ENCODE data around the gene ZNF780A.
"Not testable (repeated sequence)": the region's sequence is repeated elsewhere in the genome, so short reads cannot be mapped to it uniquely, and the experiment has no call there.

Gene ZNF780A

GRCh38 chr19:40118638-40119037 lies 27.9 kb upstream of the ZNF780A start:
- not testable (repeated sequence) for H3K9ac ChIP-seq (ENCODE audit: low read length); H3K23ac ChIP-seq (ENCODE audit: low read length); H3K4ac ChIP-seq (ENCODE audit: low read depth, low read length); H3K79me1 ChIP-seq (ENCODE audit: low read length); H3K18ac ChIP-seq (ENCODE audit: low read length); H2BK12ac ChIP-seq (ENCODE audit: low read length); H4K91ac ChIP-seq (ENCODE audit: low read depth, low read length); H3K27ac ChIP-seq (ENCODE audit: low read depth, low read length); H3K27me3 ChIP-seq (ENCODE audit: insufficient read depth, low read length); DNase-seq; H3K36me3 ChIP-seq (ENCODE audit: control insufficient read depth in 1 of 2, insufficient read depth in 2 of 2, low read length in 2 of 2); H2BK5ac ChIP-seq (ENCODE audit: low read depth, low read length, poor library complexity); H4K8ac ChIP-seq (ENCODE audit: low read depth, low read length); H2AFZ ChIP-seq (ENCODE audit: insufficient read depth, low read length, poor library complexity); H2BK120ac ChIP-seq (ENCODE audit: insufficient read depth, low read length, poor library complexity); H3K9me3 ChIP-seq (ENCODE audit: insufficient read depth, low read depth, low read length); H3K79me2 ChIP-seq (ENCODE audit: control insufficient read depth, insufficient read depth, low read length, poor library complexity); H4K12ac ChIP-seq (ENCODE audit: low read depth, low read length); H3K4me3 ChIP-seq (ENCODE audit: low read depth, low read length); H3K14ac ChIP-seq (ENCODE audit: low read length); H3K4me1 ChIP-seq (ENCODE audit: control insufficient read depth in 1 of 2, insufficient read depth in 2 of 2, low read length in 2 of 2); H2AK5ac ChIP-seq (ENCODE audit: low read length); H3K4me2 ChIP-seq (ENCODE audit: low read length)
- no CpG with 5 or more reads among the region's 25 CpGs for WGBS (ENCODE audit: extremely low coverage, insufficient coverage, insufficient read length)

GRCh38 chr19:40116075-40116474 lies 25.3 kb upstream of the ZNF780A start:
- no peak overlapping the region for H4K12ac ChIP-seq (ENCODE audit: low read depth, low read length)
- no peak overlapping the region for H2BK5ac ChIP-seq (ENCODE audit: low read depth, low read length, poor library complexity)
- H2BK12ac ChIP-seq (ENCODE audit: low read length): no peak overlapping the region
- H3K79me2 ChIP-seq (ENCODE audit: control insufficient read depth, insufficient read depth, low read length, poor library complexity): no peaks in the 10 kb centered on the region
- H3K23ac ChIP-seq (ENCODE audit: low read length): no peak overlapping the region
- H3K27me3 ChIP-seq (ENCODE audit: insufficient read depth, low read length): no peaks in the 10 kb centered on the region
- peaks cover 6% of the 10 kb centered on the region for H3K9me3 ChIP-seq (ENCODE audit: insufficient read depth, low read depth, low read length)
- no peak overlapping the region for H4K91ac ChIP-seq (ENCODE audit: low read depth, low read length)
- H2AFZ ChIP-seq (ENCODE audit: insufficient read depth, low read length, poor library complexity): no peak overlapping the region
- no peak overlapping the region for H3K14ac ChIP-seq (ENCODE audit: low read length)
- H3K36me3 ChIP-seq (ENCODE audit: control insufficient read depth in 1 of 2, insufficient read depth in 2 of 2, low read length in 2 of 2): no peaks in the 10 kb centered on the region
- no peak overlapping the region for H3K4me2 ChIP-seq (ENCODE audit: low read length)
- no peak overlapping the region for H3K9ac ChIP-seq (ENCODE audit: low read length)
- no peak overlapping the region for H3K18ac ChIP-seq (ENCODE audit: low read length)
- no peak overlapping the region for H4K8ac ChIP-seq (ENCODE audit: low read depth, low read length)
- no peaks in the 10 kb centered on the region for H3K79me1 ChIP-seq (ENCODE audit: low read length)
- no peak overlapping the region for H3K4ac ChIP-seq (ENCODE audit: low read depth, low read length)
- no peak overlapping the region for H3K27ac ChIP-seq (ENCODE audit: low read depth, low read length)
- no peak overlapping the region for H2BK120ac ChIP-seq (ENCODE audit: insufficient read depth, low read length, poor library complexity)
- no peak overlapping the region for H3K4me3 ChIP-seq (ENCODE audit: low read depth, low read length)
- no peak for DNase-seq
- no peaks in the 10 kb centered on the region for H3K4me1 ChIP-seq (ENCODE audit: control insufficient read depth in 1 of 2, insufficient read depth in 2 of 2, low read length in 2 of 2)
- no peak overlapping the region for H2AK5ac ChIP-seq (ENCODE audit: low read length)

- H3K4me1 ChIP-seq (ENCODE audit: control insufficient read depth in 1 of 2, insufficient read depth in 2 of 2, low read length in 2 of 2): not testable (repeated sequence)
- no CpG with 5 or more reads among the region's 6 CpGs for WGBS (ENCODE audit: extremely low coverage, insufficient coverage, insufficient read length)
Measured at GRCh38 chr19:40114119-40114518, 23.4 kb upstream of the ZNF780A start.

GRCh38 chr19:40112271-40112670 lies 21.5 kb upstream of the ZNF780A start:
- not testable (repeated sequence) for DNase-seq; H2BK12ac ChIP-seq (ENCODE audit: low read length); H3K4me2 ChIP-seq (ENCODE audit: low read length); H3K4me3 ChIP-seq (ENCODE audit: low read depth, low read length); H3K4me1 ChIP-seq (ENCODE audit: control insufficient read depth in 1 of 2, insufficient read depth in 2 of 2, low read length in 2 of 2); H4K91ac ChIP-seq (ENCODE audit: low read depth, low read length); H3K79me1 ChIP-seq (ENCODE audit: low read length); H2AFZ ChIP-seq (ENCODE audit: insufficient read depth, low read length, poor library complexity); H2BK120ac ChIP-seq (ENCODE audit: insufficient read depth, low read length, poor library complexity); H3K9me3 ChIP-seq (ENCODE audit: insufficient read depth, low read depth, low read length); H3K18ac ChIP-seq (ENCODE audit: low read length); H2AK5ac ChIP-seq (ENCODE audit: low read length); H3K23ac ChIP-seq (ENCODE audit: low read length); H3K79me2 ChIP-seq (ENCODE audit: control insufficient read depth, insufficient read depth, low read length, poor library complexity); H3K9ac ChIP-seq (ENCODE audit: low read length); H4K8ac ChIP-seq (ENCODE audit: low read depth, low read length); H4K12ac ChIP-seq (ENCODE audit: low read depth, low read length); H3K27ac ChIP-seq (ENCODE audit: low read depth, low read length); H3K27me3 ChIP-seq (ENCODE audit: insufficient read depth, low read length); H3K14ac ChIP-seq (ENCODE audit: low read length); H2BK5ac ChIP-seq (ENCODE audit: low read depth, low read length, poor library complexity); H3K4ac ChIP-seq (ENCODE audit: low read depth, low read length); H3K36me3 ChIP-seq (ENCODE audit: control insufficient read depth in 1 of 2, insufficient read depth in 2 of 2, low read length in 2 of 2)
- WGBS (ENCODE audit: extremely low coverage, insufficient coverage, insufficient read length): 100% methylated on average over 1 of the region's 4 CpGs

More at GRCh38 chr19:40114119-40114518, 23.4 kb upstream of the ZNF780A start:
- not testable (repeated sequence) for H3K4ac ChIP-seq (ENCODE audit: low read depth, low read length); H4K8ac ChIP-seq (ENCODE audit: low read depth, low read length); H3K36me3 ChIP-seq (ENCODE audit: control insufficient read depth in 1 of 2, insufficient read depth in 2 of 2, low read length in 2 of 2); H3K79me1 ChIP-seq (ENCODE audit: low read length); H2AK5ac ChIP-seq (ENCODE audit: low read length); H3K23ac ChIP-seq (ENCODE audit: low read length); DNase-seq; H2AFZ ChIP-seq (ENCODE audit: insufficient read depth, low read length, poor library complexity); H3K4me3 ChIP-seq (ENCODE audit: low read depth, low read length); H3K9me3 ChIP-seq (ENCODE audit: insufficient read depth, low read depth, low read length); H2BK12ac ChIP-seq (ENCODE audit: low read length); H3K4me2 ChIP-seq (ENCODE audit: low read length); H4K91ac ChIP-seq (ENCODE audit: low read depth, low read length); H3K79me2 ChIP-seq (ENCODE audit: control insufficient read depth, insufficient read depth, low read length, poor library complexity); H2BK5ac ChIP-seq (ENCODE audit: low read depth, low read length, poor library complexity); H2BK120ac ChIP-seq (ENCODE audit: insufficient read depth, low read length, poor library complexity); H3K14ac ChIP-seq (ENCODE audit: low read length); H3K27me3 ChIP-seq (ENCODE audit: insufficient read depth, low read length); H3K9ac ChIP-seq (ENCODE audit: low read length); H3K18ac ChIP-seq (ENCODE audit: low read length); H4K12ac ChIP-seq (ENCODE audit: low read depth, low read length); H3K27ac ChIP-seq (ENCODE audit: low read depth, low read length)
